ENCODE measurements around the gene SPATC1L. TPM values are rescaled to one million over a fixed set of nuclear protein-coding genes. Genes with fewer than 3 reads are reported as not detected.
A peak's percentile ranks its signal among the peaks of the same experiment; 100 is the strongest.
"Not testable (repeated sequence)": the region's sequence is repeated elsewhere in the genome, so short reads cannot be mapped to it uniquely, and the experiment has no call there.

SPATC1L gene
- 6.2 and 10.3 TPM in 2 replicates for total RNA-seq (2014; rRNA removed; shearing (Covaris generic))
- 1.7 and 3.4 TPM in 2 replicates for polyA plus RNA-seq (2014; cell fraction: nucleus; rRNA removed)

- DNase-seq (ENCODE audit: extremely low read depth, low read depth) = peak; percentile 35
Measured at GRCh38 chr21:46183910-46184624, at the start of gene SPATC1L. Gene SPATC1L (minus strand): TSS chr21:46184459. CDS start chr21:46182816, 1,643 bp downstream.

- no peak for DNase-seq (ENCODE audit: extremely low read depth, low read depth)
Measured at GRCh38 chr21:46229923-46230260, 45.6 kb upstream of the SPATC1L start.

- no peak for DNase-seq (ENCODE audit: extremely low read depth, low read depth)
Measured at GRCh38 chr21:46229133-46229922, 45.1 kb upstream of the SPATC1L start.

- peak; percentile 95 for DNase-seq (ENCODE audit: extremely low read depth, low read depth)
Measured at GRCh38 chr21:46228345-46229051, 44.2 kb upstream of the SPATC1L start, which contains the start of gene LSS. Gene LSS (minus strand): TSS chr21:46228774. CDS start chr21:46228745, 29 bp downstream.

GRCh38 chr21:46227811-46228344, 43.6 kb upstream of the SPATC1L start:
- DNase-seq (ENCODE audit: extremely low read depth, low read depth) = no peak

- DNase-seq (ENCODE audit: extremely low read depth, low read depth) = no peak
Measured at GRCh38 chr21:46226920-46227599, 42.8 kb upstream of the SPATC1L start.

- DNase-seq (ENCODE audit: extremely low read depth, low read depth) = no peak
Measured at GRCh38 chr21:46226146-46226545, 41.9 kb upstream of the SPATC1L start.

GRCh38 chr21:46223661-46224060, 39.4 kb upstream of the SPATC1L start:
- not testable (repeated sequence) for DNase-seq (ENCODE audit: extremely low read depth, low read depth)

GRCh38 chr21:46223217-46223616, 39.0 kb upstream of the SPATC1L start:
- DNase-seq (ENCODE audit: extremely low read depth, low read depth) = no peak

GRCh38 chr21:46222436-46223116, 38.3 kb upstream of the SPATC1L start:
- no peak for DNase-seq (ENCODE audit: extremely low read depth, low read depth)

- DNase-seq (ENCODE audit: extremely low read depth, low read depth) = no peak
Measured at GRCh38 chr21:46221664-46222435, 37.6 kb upstream of the SPATC1L start.

- DNase-seq (ENCODE audit: extremely low read depth, low read depth) = no peak
Measured at GRCh38 chr21:46220847-46221246, 36.6 kb upstream of the SPATC1L start.

GRCh38 chr21:46220275-46220810, 36.1 kb upstream of the SPATC1L start:
- no peak for DNase-seq (ENCODE audit: extremely low read depth, low read depth)

- DNase-seq (ENCODE audit: extremely low read depth, low read depth) = no peak
Measured at GRCh38 chr21:46219591-46220239, 35.5 kb upstream of the SPATC1L start.

- no peak for DNase-seq (ENCODE audit: extremely low read depth, low read depth)
Measured at GRCh38 chr21:46218906-46219590, 34.8 kb upstream of the SPATC1L start.

- no peak for DNase-seq (ENCODE audit: extremely low read depth, low read depth)
Measured at GRCh38 chr21:46217511-46218196, 33.4 kb upstream of the SPATC1L start.

- DNase-seq (ENCODE audit: extremely low read depth, low read depth) = no peak
Measured at GRCh38 chr21:46216132-46216747, 32.0 kb upstream of the SPATC1L start.

Data from NCI-H460 (cell line).